Spleen (tissue), 13 donors: ENCODE results near the gene FOXF2. TPM values are rescaled to one million over a fixed set of nuclear protein-coding genes. Genes with fewer than 3 reads are reported as not detected.

Experiments used
- DNase-seq: peaks from one replicate; pipeline ENCODE4 v3.0.0-alpha.2; 2020
- H3K27ac ChIP-seq, 8 donors: fragments of 200-600 bp; sonication (generic) in 7 of 8; 1 replicate in 4 of 8; 2 replicates in 4 of 8; pipeline versions ENCODE4 v1.5.0 to v1.8.0; 2016 to 2021; ENCODE audit warnings: inconsistent platforms in 4 of 8, mild to moderate bottlenecking in 4 of 8, moderate library complexity in 1 of 8
- H3K27me3 ChIP-seq, 7 donors: fragments of 200-600 bp; sonication (generic) in 6 of 7; replicated peaks in 1 of 7; 1 replicate in 4 of 7; 2 replicates in 3 of 7; pipeline versions ENCODE4 v1.5.0 to v1.8.0; 2016 to 2021; ENCODE audit warnings: inconsistent platforms in 3 of 7, mild to moderate bottlenecking in 1 of 7
- H3K36me3 ChIP-seq, 6 donors: fragments of 200-600 bp; sonication (generic) in 5 of 6; 1 replicate in 4 of 6; 2 replicates in 2 of 6; pipeline versions ENCODE4 v1.5.0 to v1.8.0; 2016 to 2021; ENCODE audit warnings: inconsistent platforms in 2 of 6
- H3K4me1 ChIP-seq, 6 donors: fragments of 200-600 bp; sonication (generic) in 5 of 6; 1 replicate in 3 of 6; 2 replicates in 3 of 6; pipeline versions ENCODE4 v1.5.0 to v1.8.0; 2016 to 2021; ENCODE audit warnings: inconsistent platforms in 3 of 6
- H3K4me3 ChIP-seq, 8 donors: fragments of 200-600 bp; sonication (generic) in 7 of 8; 1 replicate in 4 of 8; 2 replicates in 4 of 8; pipeline versions ENCODE4 v1.5.0 to v1.8.0; 2016 to 2021; ENCODE audit warnings: inconsistent platforms in 4 of 8, mild to moderate bottlenecking in 4 of 8, moderate library complexity in 2 of 8
- H3K9me3 ChIP-seq, 8 donors: fragments of 200-600 bp; sonication (generic) in 7 of 8; 1 replicate in 4 of 8; 2 replicates in 4 of 8; pipeline versions ENCODE4 v1.5.0 to v1.8.0; 2016 to 2021; ENCODE audit warnings: inconsistent platforms in 4 of 8
- POLR2A ChIP-seq, 3 donors: fragments of 450-650 bp; IDR thresholded peaks; one replicate each; pipeline ENCODE4 v1.5.1; 2017; ENCODE audit warnings: antibody characterized with exemption in 3 of 3, mild to moderate bottlenecking in 1 of 3
- POLR2AphosphoS5 ChIP-seq, 3 donors: sonication (generic); formaldehyde crosslinking; IDR thresholded peaks; one replicate each; pipeline ENCODE4 v1.5.1; 2017; ENCODE audit warnings: antibody characterized with exemption in 3 of 3
- WGBS, 5 donors: extraction: QIAGEN DNeasy Blood & Tissue Kit in 3 of 5; methylation state at CpG; one replicate each; pipeline versions ENCODE4 v1.1.5 to v1.1.7; 2013 to 2018; 5-methylcytosine and 5-hydroxymethylcytosine counted together
- intact Hi-C: fragments of 100-400 bp; cut with DNase I; formaldehyde crosslinking; loops from one replicate; pipeline ENCODE4 v1.15.0; 2023; ENCODE audit warnings: low total_unique reads
- long read RNA-seq, 2 donors: transcript quantifications; one replicate each; lab custom pipeline, GENCODE V29; 2026
- polyA plus RNA-seq, 3 donors: library from polyadenylated mRNA; stranded (reverse); fragments of 200-250 nt; gene quantifications; one replicate each; pipeline ENCODE4 v1.2.1, GENCODE V29; 2013
- total RNA-seq, 7 donors: library from RNA; depleted of rRNA in 3 of 7; stranded (reverse); fragments of >200 nt in 3 of 7; fragmentation: NEBNext Ultra II Directional in 4 of 7; extraction: Animal tissue kit (Norgen Biotek cat#: 25700) in 4 of 7; gene quantifications; one replicate each; pipeline versions ENCODE4 v1.1.0 to v1.2.1, GENCODE V29; 2016 to 2021
- TF ChIP-seq, protein P1 (sequence below), 11 experiments: fragments of 200-600 bp in 7 of 11; fragments of 450-650 bp in 4 of 11; sonication (generic) in 4 of 11; IDR thresholded peaks in 8 of 11; conservative IDR thresholded peaks in 3 of 11; 1 replicate in 7 of 11; 2 replicates in 4 of 11; pipeline versions ENCODE4 v1.4.0 to v1.8.0; 2016 to 2021; ENCODE audit warnings: antibody characterized with exemption in 11 of 11, inconsistent platforms in 4 of 11, mild to moderate bottlenecking in 1 of 11
- donor health status: healthy with polysubstance abuse.
- donor health status: DM: no; HTN: no; CAD: no; lungs with moderate emphysema.
- donor health status: DM: no; HTN: no; CAD: no.
- donor health status: Bipolar disorder and iron deficiency.
- donor health status: healthy.
- donor health status: DM: no; HTN: no; CAD: no.
- donor health status: DM: yes; HTN: yes; CAD: no.

Gene FOXF2
- not detected for total RNA-seq
- polyA plus RNA-seq: not detected
- long read RNA-seq, donor 1: 0 reads
- long read RNA-seq, donor 2: 0 reads

DNA sequence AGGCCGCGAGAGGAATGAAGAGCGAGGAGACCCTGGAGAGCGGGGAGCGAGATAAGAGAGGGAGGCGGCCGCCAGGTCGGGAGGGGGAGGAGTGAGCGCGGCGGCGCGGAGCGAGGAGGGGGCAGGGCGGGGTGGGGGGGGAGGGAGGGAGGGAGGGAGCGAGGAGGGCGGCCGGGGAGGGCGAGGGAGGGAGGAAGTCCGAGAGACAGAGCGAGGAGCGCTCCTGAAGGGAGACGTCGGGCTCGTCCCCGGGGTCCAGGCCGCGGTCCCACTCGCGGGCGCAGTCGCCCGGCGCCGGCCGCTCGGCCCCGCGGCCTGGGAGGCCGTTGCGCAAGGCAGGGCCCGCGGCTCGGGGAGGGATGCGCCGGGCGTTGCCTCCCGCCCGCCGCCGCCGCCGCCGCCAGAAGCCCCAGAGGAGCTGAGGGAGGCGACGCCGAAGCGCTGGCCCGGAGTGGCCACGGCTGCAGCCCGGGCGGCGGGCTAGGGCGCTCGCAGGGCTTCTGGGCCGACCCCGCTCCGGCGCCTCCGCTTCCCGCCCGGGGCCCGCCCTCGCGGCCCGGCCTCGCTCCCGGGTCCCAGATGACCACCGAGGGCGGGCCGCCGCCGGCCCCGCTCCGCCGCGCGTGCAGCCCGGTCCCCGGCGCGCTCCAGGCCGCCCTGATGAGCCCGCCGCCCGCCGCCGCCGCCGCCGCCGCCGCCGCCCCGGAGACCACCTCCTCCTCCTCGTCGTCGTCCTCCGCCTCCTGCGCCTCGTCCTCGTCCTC is at the start of gene FOXF2:
FOXF2 (plus strand) TSS at position 208 of the 764 bp plus-strand sequence; CDS start at position 580, 372 bp downstream.
- peak; percentile 57 for DNase-seq
- Histone ChIP-seq H3K4me1 (peaks cover 7 to 69% (median 47%) of the 10 kb centered on the region in 6 donors), H3K4me3 (peak within 1 kb of the TSS; percentile 2 to 66 (median 36)), H3K36me3 (no peaks in the 10 kb centered on the region), H3K27me3 (peaks cover 0 to 100% (median 97%) of the 10 kb centered on the region in 7 donors), H3K9me3 (no peaks in the 10 kb centered on the region), H3K27ac (no peak within 1 kb of the TSS)
- no peak for TF ChIP-seq POLR2A (IDR thresholded peaks at IDR 0.05)
- no peak for TF ChIP-seq POLR2AphosphoS5 (IDR thresholded peaks at IDR 0.05)
- TF ChIP-seq, protein P1, sequence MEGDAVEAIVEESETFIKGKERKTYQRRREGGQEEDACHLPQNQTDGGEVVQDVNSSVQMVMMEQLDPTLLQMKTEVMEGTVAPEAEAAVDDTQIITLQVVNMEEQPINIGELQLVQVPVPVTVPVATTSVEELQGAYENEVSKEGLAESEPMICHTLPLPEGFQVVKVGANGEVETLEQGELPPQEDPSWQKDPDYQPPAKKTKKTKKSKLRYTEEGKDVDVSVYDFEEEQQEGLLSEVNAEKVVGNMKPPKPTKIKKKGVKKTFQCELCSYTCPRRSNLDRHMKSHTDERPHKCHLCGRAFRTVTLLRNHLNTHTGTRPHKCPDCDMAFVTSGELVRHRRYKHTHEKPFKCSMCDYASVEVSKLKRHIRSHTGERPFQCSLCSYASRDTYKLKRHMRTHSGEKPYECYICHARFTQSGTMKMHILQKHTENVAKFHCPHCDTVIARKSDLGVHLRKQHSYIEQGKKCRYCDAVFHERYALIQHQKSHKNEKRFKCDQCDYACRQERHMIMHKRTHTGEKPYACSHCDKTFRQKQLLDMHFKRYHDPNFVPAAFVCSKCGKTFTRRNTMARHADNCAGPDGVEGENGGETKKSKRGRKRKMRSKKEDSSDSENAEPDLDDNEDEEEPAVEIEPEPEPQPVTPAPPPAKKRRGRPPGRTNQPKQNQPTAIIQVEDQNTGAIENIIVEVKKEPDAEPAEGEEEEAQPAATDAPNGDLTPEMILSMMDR (IDR thresholded peaks at IDR 0.05 in 8 of 11, conservative IDR thresholded peaks at IDR 0.05 in 3 of 11): no peak
- 2 to 10% (median 3%) methylated on average over 39 to 108 of the region's 112 CpGs for WGBS, 5 donors
- intact Hi-C loops: no loop called here

DNA sequence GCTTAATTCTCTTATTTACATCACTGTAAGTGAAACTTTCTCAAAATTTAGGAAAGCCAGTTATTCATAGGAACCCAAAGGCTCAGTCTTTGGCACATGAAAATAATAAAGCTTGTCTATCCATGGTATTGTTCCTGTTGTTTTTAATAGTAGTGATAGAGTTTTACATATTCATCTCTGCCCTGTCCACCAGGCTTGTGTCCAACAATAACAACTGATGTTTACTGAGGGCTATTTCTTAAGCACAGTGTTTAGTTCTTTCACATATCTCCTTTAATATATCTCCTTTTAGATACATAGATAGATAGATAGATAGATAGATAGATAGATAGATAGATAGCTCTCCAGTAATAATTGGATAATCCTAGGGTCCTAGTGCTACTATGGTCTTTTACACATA is 43.3 kb upstream of the FOXF2 start:
- H3K36me3 ChIP-seq: no peaks in the 10 kb centered on the region
- intact Hi-C loops: no loop called here
- TF ChIP-seq, protein P1 (IDR thresholded peaks at IDR 0.05 in 8 of 11, conservative IDR thresholded peaks at IDR 0.05 in 3 of 11): no peak
- TF ChIP-seq POLR2A (IDR thresholded peaks at IDR 0.05) (no peak), POLR2AphosphoS5 (IDR thresholded peaks at IDR 0.05) (no peak)
- peaks cover 0 to 68% (median 0%) of the 10 kb centered on the region in 7 donors for H3K27me3 ChIP-seq
- no peak overlapping the region for H3K27ac ChIP-seq
- no peak for DNase-seq
- H3K4me1 ChIP-seq: no peaks in the 10 kb centered on the region
- H3K9me3 ChIP-seq: peaks cover 3 to 40% (median 30%) of the 10 kb centered on the region in 8 donors
- no peak overlapping the region for H3K4me3 ChIP-seq

DNA sequence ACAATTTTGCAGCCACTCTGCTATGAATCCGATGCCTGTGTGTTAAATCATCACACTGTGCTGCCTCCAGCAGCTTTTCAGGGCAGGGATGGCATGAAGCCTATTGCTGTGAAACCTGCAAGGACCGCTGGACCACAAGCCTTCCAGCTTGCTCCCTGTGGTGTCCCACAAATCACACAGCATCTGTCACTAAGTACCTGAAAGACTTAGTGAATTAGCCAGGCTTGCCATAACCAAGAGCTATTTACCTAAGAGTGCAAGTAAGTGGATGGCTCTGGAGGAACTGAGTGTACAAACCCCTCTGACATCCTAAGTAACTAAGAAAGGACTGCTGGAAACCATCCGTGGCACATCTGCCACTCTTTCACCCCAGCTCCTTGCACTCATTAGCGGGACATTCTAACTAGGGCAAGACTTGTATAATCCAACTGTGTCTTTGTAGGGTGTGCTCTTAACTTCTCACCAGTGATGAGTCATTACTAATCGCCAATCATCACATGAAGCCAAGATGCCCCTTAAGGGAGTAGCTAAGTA is 42.8 kb upstream of the FOXF2 start:
- H3K27ac ChIP-seq: no peak overlapping the region

More for the DNA sequence above, 42.8 kb upstream of the FOXF2 start:
- intact Hi-C loops: no loop called here
- 77 to 88% (median 84%) methylated on average over 5 of the region's 5 CpGs for WGBS, 5 donors
- no peak for DNase-seq
- Histone ChIP-seq H3K4me3 (no peak overlapping the region), H3K9me3 (peaks cover 3 to 46% (median 35%) of the 10 kb centered on the region in 8 donors), H3K36me3 (no peaks in the 10 kb centered on the region), H3K27me3 (peaks cover 0 to 63% (median 0%) of the 10 kb centered on the region in 7 donors), H3K4me1 (no peaks in the 10 kb centered on the region)
- TF ChIP-seq POLR2A (IDR thresholded peaks at IDR 0.05) (no peak), POLR2AphosphoS5 (IDR thresholded peaks at IDR 0.05) (no peak)
- TF ChIP-seq, protein P1 (IDR thresholded peaks at IDR 0.05 in 8 of 11, conservative IDR thresholded peaks at IDR 0.05 in 3 of 11): no peak
